IMR-90 (cell line): Measurements from ENCODE around the gene INPP5A. TPM values are rescaled to one million over a fixed set of nuclear protein-coding genes. Genes with fewer than 3 reads are reported as not detected.

ENCODE experiments used
- ATAC-seq: fragments of 200-7000 bp; cut with Tn5 transposase; 2 replicates; pipeline ENCODE4 v1.9.1; 2020; ENCODE audit warnings: low read depth, mild to moderate bottlenecking, moderate library complexity
- BruUV-seq: library from RNA; stranded (reverse); fragments of 400-500 nt; replicated peaks from 2 replicates; lab custom pipeline; 2021; lab: Mats Ljungman, UMichigan
- CTCF ChIA-PET: fragments of 300-600 bp; formaldehyde crosslinking; extraction: SDS; loops from one replicate; lab custom pipeline; 2021; ENCODE audit warnings: antibody characterized with exemption; lab: Yijun Ruan, JAX
- POLR2A ChIA-PET: fragments of 300-600 bp; sonication (Branson Sonifier 250); formaldehyde crosslinking; loops from one replicate; lab custom pipeline; 2022; ENCODE audit warnings: antibody characterized with exemption; ENCODE audit not compliant: unreplicated experiment; lab: Charles Lee
- DNase-seq: peaks from one replicate; pipeline ENCODE4 v3.0.0; 2013
- H2AFZ ChIP-seq: replicated peaks from 2 replicates; pipeline ENCODE3; 2013; ENCODE audit warnings: low read length, mild to moderate bottlenecking; ENCODE audit not compliant: poor library complexity
- H2AK5ac ChIP-seq: 2 replicates; pipeline ENCODE4 v1.6.1; 2013; ENCODE audit warnings: low read depth, low read length, inconsistent platforms
- H2AK9ac ChIP-seq: replicated peaks from 2 replicates; pipeline ENCODE3; 2013; ENCODE audit warnings: mild to moderate bottlenecking, low read depth, low read length, moderate library complexity; ENCODE audit not compliant: poor library complexity
- H2BK120ac ChIP-seq: 2 replicates; pipeline ENCODE4 v1.6.1; 2013; ENCODE audit warnings: low read depth, low read length, inconsistent platforms
- H2BK15ac ChIP-seq: 3 replicates; pipeline ENCODE4 v1.6.1; 2013; ENCODE audit warnings: low read depth, low read length, inconsistent platforms
- H2BK20ac ChIP-seq: 2 replicates; pipeline ENCODE4 v1.6.1; 2013; ENCODE audit warnings: low read depth, mild to moderate bottlenecking, inconsistent platforms, low read length, moderate library complexity
- H2BK5ac ChIP-seq: 2 replicates; pipeline ENCODE4 v1.6.1; 2013; ENCODE audit warnings: mild to moderate bottlenecking, low read depth, low read length, inconsistent platforms; ENCODE audit not compliant: poor library complexity, severe bottlenecking
- H3K14ac ChIP-seq: replicated peaks from 2 replicates; pipeline ENCODE4 v1.6.1; 2013; ENCODE audit warnings: low read depth, low read length, inconsistent platforms
- H3K18ac ChIP-seq: 2 replicates; pipeline ENCODE4 v1.6.1; 2013; ENCODE audit warnings: low read depth, low read length, control low read depth
- H3K23ac ChIP-seq: 2 replicates; pipeline ENCODE4 v1.6.1; 2013; ENCODE audit warnings: low read depth, low read length, inconsistent platforms
- H3K27ac ChIP-seq: 2 replicates; pipeline ENCODE4 v1.5.1; 2013; ENCODE audit warnings: mild to moderate bottlenecking, control low read depth, low read length; ENCODE audit not compliant: insufficient read depth
- H3K27me3 ChIP-seq: 2 replicates; pipeline ENCODE4 v1.6.1; 2013; ENCODE audit warnings: low read length; ENCODE audit not compliant: control insufficient read depth, insufficient read depth
- H3K36me3 ChIP-seq: 2 replicates; pipeline ENCODE4 v1.6.1; 2013; ENCODE audit warnings: low read length, mixed read lengths; ENCODE audit not compliant: control insufficient read depth, insufficient read depth
- H3K4ac ChIP-seq: 2 replicates; pipeline ENCODE4 v1.6.1; 2013; ENCODE audit warnings: low read depth, low read length, inconsistent platforms
- H3K4me1 ChIP-seq: 2 replicates; pipeline ENCODE4 v1.6.1; 2013; ENCODE audit warnings: low read length, mixed read lengths; ENCODE audit not compliant: control insufficient read depth, insufficient read depth
- H3K4me2 ChIP-seq: 2 replicates; pipeline ENCODE4 v1.6.1; 2013; ENCODE audit warnings: low read depth, mild to moderate bottlenecking, control low read depth, low read length, moderate library complexity
- H3K4me3 ChIP-seq: 2 replicates; pipeline ENCODE4 v1.5.1; 2013; ENCODE audit warnings: low read depth, mild to moderate bottlenecking, control low read depth, low read length, moderate library complexity; ENCODE audit not compliant: insufficient read depth
- H3K56ac ChIP-seq: 2 replicates; pipeline ENCODE4 v1.6.1; 2013; ENCODE audit warnings: low read length, inconsistent platforms; ENCODE audit not compliant: insufficient read depth; ENCODE audit errors: extremely low read depth
- H3K79me1 ChIP-seq, 2 experiments: 2 replicates each; pipeline ENCODE4 v1.6.1; 2013; ENCODE audit warnings: low read length in 2 of 2, inconsistent platforms in 1 of 2, low read depth in 1 of 2
- H3K9ac ChIP-seq: 2 replicates; pipeline ENCODE4 v1.6.1; 2013; ENCODE audit warnings: low read depth, low read length, control low read depth
- H3K9me1 ChIP-seq: 2 replicates; pipeline ENCODE4 v1.6.1; 2013; ENCODE audit warnings: low read length, inconsistent platforms; ENCODE audit not compliant: insufficient read depth
- H3K9me3 ChIP-seq: 2 replicates; pipeline ENCODE4 v1.6.1; 2013; ENCODE audit warnings: low read length; ENCODE audit not compliant: control insufficient read depth, insufficient read depth
- H4K20me1 ChIP-seq: 2 replicates; pipeline ENCODE4 v1.6.1; 2013; ENCODE audit warnings: low read length, inconsistent platforms; ENCODE audit not compliant: insufficient read depth
- H4K5ac ChIP-seq: 2 replicates; pipeline ENCODE4 v1.6.1; 2013; ENCODE audit warnings: mild to moderate bottlenecking, low read depth, low read length, control low read depth
- H4K8ac ChIP-seq, 2 experiments: 2 replicates each; pipeline ENCODE4 v1.6.1; 2013; ENCODE audit warnings: low read depth in 2 of 2, low read length in 2 of 2, control low read depth in 1 of 2, inconsistent platforms in 1 of 2
- H4K91ac ChIP-seq: 2 replicates; pipeline ENCODE4 v1.6.1; 2013; ENCODE audit warnings: low read depth, low read length, inconsistent platforms; ENCODE audit not compliant: insufficient read depth
- BHLHE40 ChIP-seq: fragments of 150-350 bp; IDR thresholded peaks from 2 replicates; pipeline ENCODE4 v1.6.1; 2016; ENCODE audit warnings: mild to moderate bottlenecking, low read depth, low read length
- ELK1 ChIP-seq: fragments of 150-350 bp; IDR thresholded peaks from 2 replicates; pipeline ENCODE4 v1.6.1; 2016; ENCODE audit warnings: low read depth, mild to moderate bottlenecking, low read length, moderate library complexity, borderline replicate concordance
- RCOR1 ChIP-seq: IDR thresholded peaks from 2 replicates; pipeline ENCODE4 v1.6.1; 2012; ENCODE audit warnings: mild to moderate bottlenecking, low read length, improper control_type of control experiment; ENCODE audit not compliant: insufficient replicate concordance
- RFX5 ChIP-seq: IDR thresholded peaks from 2 replicates; pipeline ENCODE4 v1.8.0; 2012; ENCODE audit warnings: low read depth, mild to moderate bottlenecking, low read length, moderate library complexity
- WGBS, 2 experiments: methylation state at CpG; one replicate each; pipeline versions ENCODE4 v1.1.5 to v1.1.7; 2013; ENCODE audit warnings: missing lambda C conversion rate in 2 of 2; ENCODE audit not compliant: insufficient read length in 1 of 2; ENCODE audit errors: extremely low coverage in 2 of 2; 5-methylcytosine and 5-hydroxymethylcytosine counted together
- dilution Hi-C: fragments of 300-500 bp; cut with HindIII; formaldehyde crosslinking; loops from one replicate; pipeline ENCODE4 v1.14.3; 2018; ENCODE audit warnings: low sequenced_read_pairs; ENCODE audit not compliant: unreplicated experiment
- in situ Hi-C: fragments of 300-500 bp; cut with MboI; formaldehyde crosslinking; loops from 3 replicates; pipeline ENCODE4 v1.14.3; 2019; ENCODE audit warnings: low sequenced_read_pairs, inconsistent platforms, mixed read lengths
- intact Hi-C: fragments of 100-400 bp; cut with micrococcal nuclease; formaldehyde crosslinking; loops from 2 replicates; pipeline ENCODE4 v1.10.0; 2022
- polyA plus RNA-seq, 3 experiments: library from polyadenylated mRNA; depleted of rRNA; stranded (reverse); fragments of >200 nt; gene quantifications; 2 replicates each; pipeline ENCODE4 v1.2.3, GENCODE V29; 2012; ENCODE audit warnings: low replicate concordance in 1 of 3
- total RNA-seq: library from RNA; depleted of rRNA; stranded (reverse); fragments of >200 nt; gene quantifications from 2 replicates; pipeline ENCODE4 v1.2.3, GENCODE V29; 2012

INPP5A gene
- total and polyA plus RNA-seq, 2 of the 4 experiments (the other 2 are of a cell fraction), result 21.4 to 36.7 TPM

DNA sequence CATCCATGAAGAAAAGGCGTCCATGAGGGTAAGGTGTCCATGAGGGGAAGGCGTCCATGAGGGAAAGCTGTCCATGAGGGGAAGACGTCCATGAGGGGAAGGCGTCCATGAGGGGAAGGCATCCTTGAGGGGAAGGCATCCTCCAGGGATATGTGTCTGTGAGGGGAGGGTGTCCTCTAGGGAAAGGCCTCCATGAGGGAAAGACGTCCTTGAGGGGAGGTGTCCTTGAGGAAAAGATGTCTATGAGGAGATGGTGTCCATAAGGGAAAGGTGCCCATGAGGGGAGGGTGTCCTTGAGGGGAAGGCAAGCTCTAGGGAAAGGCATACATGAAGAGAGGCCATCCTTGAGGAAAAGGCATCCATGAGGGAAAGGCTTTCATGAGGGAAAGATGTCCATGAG lies 92.6 kb downstream of the INPP5A start:
- TF ChIP-seq RFX5 (no peak), BHLHE40 (no peak), RCOR1 (no peak), ELK1 (no peak)
- Histone ChIP-seq H3K23ac (no peak overlapping the region), H2BK5ac (no peak overlapping the region), H3K4ac (no peak overlapping the region), H3K9me1 (peaks cover 29% of the 10 kb centered on the region), H4K8ac (no peak overlapping the region), H2BK20ac (no peak overlapping the region), H3K4me2 (no peak overlapping the region), H2AFZ (no peak overlapping the region), H3K79me1 (peaks cover 27 to 67% of the 10 kb centered on the region in 2 experiments), H3K36me3 (no peaks in the 10 kb centered on the region), H4K91ac (no peak overlapping the region), H3K27ac (no peak overlapping the region), H3K27me3 (no peaks in the 10 kb centered on the region), H3K4me1 (peaks cover 27% of the 10 kb centered on the region), H3K9ac (no peak overlapping the region), H3K56ac (no peak overlapping the region), H3K4me3 (no peak overlapping the region), H4K5ac (no peak overlapping the region), H3K14ac (no peak overlapping the region), H2AK5ac (peak overlapping the region; percentile 67), H2BK120ac (no peak overlapping the region), H4K20me1 (peaks cover 14% of the 10 kb centered on the region), H2AK9ac (no peak overlapping the region), H3K18ac (no peak overlapping the region), H3K9me3 (no peaks in the 10 kb centered on the region), H2BK15ac (no peak overlapping the region)
- dilution Hi-C loops (no loop called here), intact Hi-C loops (no loop called here), in situ Hi-C loops (loop anchor here (10.0 kb wide), 2 partner anchors 235 to 405 kb away; partner anchors contain the start of gene PWWP2B)
- POLR2A ChIA-PET, result no interaction called here
- no peak for ATAC-seq
- no peak for DNase-seq
- 97% methylated on average over 5 of the region's 5 CpGs; no CpG with 5 or more reads in 1 of the 2 experiments for WGBS, 2 experiments
- no TSS peak for BruUV-seq
- CTCF ChIA-PET, result no interaction called here
